RPMI8226 (cell line): ENCODE measurements around the gene NEK7.
"Not testable (repeated sequence)": the region's sequence is repeated elsewhere in the genome, so short reads cannot be mapped to it uniquely, and the experiment has no call there.

Experiments used
- DNase-seq: peaks from one replicate; pipeline ENCODE4 v3.0.0-alpha.2; 2015

NEK7 gene

DNA sequence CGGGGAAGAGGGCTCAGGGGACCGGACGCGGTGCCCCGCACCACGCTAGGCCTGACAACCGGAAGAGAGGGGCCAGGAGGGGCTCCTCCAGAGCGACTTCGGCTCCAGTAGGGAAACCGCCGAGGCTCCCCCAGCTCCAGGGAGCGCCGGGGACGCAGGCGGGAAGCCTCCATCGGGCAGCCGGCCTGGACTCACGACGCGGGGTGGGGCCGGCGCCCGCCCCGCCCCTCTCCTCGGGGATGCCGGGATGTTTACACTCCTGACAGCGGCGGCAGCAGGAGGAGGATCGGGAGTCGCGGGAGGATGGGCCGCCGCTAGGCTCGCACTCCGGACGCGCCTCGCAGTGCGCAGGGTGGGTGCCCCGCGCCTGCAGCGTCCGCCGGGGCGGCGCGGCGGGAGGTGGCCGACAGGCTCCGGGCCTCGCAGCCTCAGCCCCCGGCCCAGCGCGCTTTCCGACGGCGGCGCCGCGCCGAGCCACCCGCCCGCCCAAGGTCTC, at the start of gene NEK7:
TSS of gene NEK7 (plus strand) at position 254 of the 496 bp plus-strand sequence. CDS start 75,583 bp downstream, outside the sequence.
- peak; percentile 86 for DNase-seq

DNA sequence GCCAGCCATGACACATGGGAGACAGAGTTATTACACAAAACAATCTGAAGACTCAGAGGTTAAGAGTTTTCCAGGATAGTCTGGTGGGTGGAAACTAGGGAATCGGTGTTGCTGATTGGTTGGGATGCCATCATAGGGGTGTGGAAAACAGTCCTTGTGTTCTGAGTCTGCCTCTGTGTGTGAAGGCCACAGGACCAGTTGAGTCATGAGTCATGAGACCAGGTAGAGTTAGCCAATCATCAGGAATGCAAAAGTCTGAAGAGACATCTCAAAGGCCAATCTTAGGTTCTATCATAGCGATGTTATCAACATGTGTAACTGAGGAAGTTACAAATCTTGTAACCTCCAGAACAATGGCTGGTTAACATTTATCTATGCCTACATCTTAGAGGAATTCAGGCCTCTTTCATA, 49.7 kb upstream of the NEK7 start:
- DNase-seq: no peak

DNA sequence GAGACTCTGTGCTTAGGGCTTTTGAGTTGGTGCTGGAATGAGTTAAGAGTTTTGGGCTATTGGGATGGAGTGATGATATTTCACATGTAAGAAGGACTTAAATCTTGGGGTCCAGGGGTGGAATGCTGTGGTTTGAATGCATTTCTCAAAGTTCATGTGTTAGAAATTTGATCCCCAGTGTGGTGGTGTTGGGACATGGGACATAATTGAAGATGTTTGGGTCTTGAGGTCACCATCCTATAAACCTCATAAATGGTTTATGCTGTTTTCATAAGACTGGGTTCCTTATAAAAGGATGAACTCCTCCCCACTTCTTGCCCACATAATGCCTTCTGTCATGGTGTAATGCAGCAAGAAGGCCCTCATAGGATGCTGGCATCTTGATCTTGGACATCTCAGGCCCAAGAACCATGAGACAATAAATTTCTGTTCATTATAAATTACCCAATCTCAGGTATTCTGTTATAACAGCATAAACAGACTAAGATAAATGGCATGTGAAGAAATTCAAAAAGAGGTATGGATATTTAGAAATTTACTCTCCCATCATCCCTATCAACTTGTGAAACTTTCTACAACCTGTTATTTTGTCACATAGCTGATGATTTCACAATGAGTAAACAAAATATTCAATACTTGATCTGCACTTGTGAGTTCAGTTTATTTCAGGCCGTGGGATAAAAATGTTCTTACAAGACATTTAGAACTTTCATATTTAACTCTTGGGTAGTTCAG, 48.0 kb upstream of the NEK7 start:
- DNase-seq: no peak

DNA sequence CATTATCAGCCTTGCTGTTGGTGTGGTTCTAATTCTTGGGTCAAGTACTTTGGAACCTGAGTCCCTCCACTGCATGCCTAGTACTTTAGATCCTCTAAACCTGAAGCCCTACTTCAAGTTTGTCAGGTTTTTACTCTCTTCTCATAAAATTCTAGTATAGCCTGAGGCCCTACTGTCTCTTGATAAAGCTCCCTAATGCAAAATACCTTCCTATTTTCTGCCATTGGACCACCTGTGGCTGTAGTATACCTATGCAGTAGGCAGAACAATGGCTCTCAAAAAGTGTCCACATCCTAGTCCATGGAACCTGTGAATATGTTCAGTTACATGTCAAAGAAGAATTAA, 47.5 kb upstream of the NEK7 start:
- no peak for DNase-seq

DNA sequence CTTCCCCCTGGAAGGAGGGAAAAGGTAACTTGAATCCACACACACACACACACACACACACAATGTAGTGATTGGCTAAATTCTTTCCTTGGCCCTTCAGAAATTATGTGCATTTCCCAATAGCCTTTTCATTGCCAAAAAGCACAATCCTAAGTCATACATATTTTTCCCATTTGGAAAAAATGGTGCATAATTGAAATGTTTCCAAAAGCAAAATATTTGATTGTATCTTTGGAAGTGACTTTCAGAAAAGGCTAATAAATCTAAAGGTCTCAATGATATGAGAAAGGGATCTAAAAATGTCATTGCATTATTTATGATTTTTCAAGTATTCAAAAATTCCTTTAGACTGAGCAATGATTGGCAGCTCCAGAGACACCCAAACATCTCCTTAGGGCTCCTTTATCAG, 43.5 kb upstream of the NEK7 start:
- DNase-seq: no peak

DNA sequence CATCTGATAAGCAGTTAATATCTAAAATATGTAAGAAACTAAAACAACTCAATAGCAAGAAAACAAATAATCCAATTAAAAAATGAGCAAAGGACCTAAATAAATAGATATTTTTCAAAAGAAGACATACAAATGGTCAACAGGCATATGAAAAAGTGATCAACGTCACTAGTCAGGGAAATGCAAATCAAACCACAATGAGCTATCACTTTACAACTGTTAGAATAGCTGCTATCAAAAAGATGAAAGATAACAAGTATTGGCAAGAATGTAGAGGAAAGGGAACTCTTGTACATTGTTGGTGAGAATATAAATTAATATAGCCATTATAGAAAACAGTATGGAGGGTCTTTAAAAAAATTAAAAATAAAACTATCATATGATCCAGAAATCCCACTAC, 40.7 kb upstream of the NEK7 start:
- no peak for DNase-seq

DNA sequence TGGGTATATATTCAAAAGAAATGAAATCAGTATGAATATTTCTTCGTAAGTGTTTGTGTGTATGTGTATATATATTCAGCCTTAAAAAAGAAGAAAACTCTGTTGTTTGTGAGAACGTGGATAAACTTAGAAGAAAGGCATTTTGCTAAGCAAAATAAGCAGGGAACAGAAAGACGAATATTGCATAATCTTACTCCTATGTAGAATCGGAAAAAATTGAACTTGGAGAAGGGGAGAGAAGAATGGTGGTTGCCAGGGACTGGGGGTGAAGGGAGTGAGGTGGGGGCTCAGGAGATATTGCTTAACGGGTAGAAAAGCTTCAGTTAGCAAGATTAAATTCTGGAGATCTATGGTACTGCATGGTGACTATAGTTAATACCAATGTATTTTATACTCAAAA, 40.3 kb upstream of the NEK7 start:
- DNase-seq: no peak

DNA sequence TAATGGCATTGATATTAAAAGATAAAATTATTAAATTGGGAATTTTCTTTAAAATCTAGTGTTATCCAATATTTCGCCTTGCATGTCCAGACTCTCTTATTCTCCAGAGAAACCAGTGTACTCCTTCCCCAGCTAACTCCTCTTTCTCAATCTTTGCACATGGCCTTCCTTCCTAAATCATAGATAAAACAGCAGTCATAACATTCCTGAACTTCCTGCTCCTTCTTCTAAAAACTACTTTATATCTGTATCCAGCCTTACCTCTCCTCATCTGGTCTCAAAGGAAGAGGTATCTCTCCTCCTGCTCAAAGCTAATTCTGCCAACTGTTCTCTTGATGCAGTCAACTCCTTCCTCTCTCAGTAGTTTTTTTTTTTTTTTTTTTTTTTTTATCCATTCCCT, 39.5 kb upstream of the NEK7 start:
- no peak for DNase-seq

DNA sequence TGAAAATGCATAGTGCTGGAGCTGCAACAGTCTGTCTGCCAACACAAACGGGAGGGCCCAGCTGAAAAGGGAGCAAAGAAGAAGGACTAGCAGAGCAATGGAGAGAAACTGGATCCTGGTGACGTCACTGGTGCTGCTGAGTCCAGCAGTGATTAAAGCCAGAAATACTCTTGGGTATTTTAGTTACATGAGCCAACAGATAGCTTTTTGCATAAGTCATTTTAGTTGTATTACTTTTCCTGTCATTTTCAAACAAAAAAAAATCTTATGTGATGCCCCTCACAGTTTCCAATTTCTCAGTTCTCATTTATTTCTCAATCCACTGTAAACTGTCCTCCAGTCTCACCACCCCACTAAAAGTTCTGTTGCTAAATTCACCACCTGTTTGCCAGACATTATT, 38.7 kb upstream of the NEK7 start:
- DNase-seq: no peak

DNA sequence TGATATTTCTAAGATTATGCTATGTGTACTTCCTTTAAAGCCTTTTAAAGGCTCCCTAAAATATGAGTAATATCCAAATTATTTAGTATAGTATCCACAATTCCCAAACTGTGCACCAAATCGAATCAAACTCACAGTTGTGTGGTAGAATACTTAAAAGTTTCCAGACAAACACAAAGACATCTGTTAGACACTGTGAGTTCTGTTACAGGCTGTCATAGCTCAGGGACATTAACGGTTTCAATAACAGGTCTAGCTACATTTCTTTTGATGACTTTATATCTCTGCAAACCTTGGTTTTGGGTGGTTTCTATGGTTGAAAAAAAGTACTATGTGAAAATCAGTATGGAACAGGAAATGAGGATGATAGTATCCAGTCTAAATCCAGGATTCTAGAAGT, 36.9 kb upstream of the NEK7 start:
- DNase-seq: no peak

DNA sequence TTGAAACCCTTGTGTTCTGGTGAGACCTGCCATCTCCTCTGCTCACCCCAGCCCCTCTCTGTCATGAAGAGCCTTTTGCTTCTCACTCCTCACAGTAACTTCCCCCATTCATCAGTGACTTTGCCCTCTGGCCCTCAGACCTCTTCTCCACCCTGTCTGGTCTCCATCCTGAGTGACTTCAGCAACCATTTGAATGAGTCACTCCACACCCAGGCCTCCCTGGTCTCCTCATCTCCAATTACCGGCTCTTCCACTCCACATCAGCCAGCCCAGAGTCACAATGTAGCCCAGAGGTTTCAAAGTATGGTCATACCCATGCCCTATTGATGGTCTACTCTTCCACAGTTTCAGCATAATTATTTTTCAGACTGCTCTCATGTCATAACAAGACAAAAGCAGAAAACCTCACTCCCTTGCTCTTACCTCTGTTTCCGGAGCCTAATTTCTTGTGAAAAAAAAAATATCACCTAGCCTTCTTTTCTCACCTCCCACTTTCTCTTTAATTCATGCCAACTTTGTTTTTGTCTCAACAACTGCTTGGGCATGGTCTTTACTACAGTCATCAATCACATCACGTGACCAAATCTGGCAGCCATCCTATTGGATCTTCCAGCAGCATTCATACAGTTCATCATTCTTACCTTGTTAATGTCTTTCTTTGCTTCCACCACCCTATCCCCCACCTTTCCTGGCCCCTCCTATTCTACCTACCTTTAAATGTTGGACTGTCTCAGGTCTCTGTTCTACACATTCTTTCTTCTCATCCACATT, 35.6 kb upstream of the NEK7 start:
- DNase-seq: no peak

DNA sequence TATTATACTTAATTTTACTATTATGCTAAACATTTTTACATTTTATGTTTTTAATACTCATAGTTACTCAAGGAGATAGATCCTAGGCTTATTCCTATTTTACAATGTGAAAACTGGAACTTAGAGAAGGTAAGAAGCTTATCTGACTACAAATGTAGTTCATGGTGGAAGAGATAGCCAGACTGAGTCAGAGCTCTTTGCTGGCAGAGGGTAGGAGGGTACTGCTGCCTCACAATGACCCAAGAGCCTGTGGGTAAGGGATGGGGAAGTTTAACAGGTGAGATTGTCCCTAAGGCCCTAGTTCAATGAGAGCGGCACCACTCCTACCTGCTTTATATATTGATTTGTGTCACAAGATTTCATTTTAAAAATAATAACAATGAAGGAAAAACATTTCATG, 34.1 kb upstream of the NEK7 start:
- no peak for DNase-seq

DNA sequence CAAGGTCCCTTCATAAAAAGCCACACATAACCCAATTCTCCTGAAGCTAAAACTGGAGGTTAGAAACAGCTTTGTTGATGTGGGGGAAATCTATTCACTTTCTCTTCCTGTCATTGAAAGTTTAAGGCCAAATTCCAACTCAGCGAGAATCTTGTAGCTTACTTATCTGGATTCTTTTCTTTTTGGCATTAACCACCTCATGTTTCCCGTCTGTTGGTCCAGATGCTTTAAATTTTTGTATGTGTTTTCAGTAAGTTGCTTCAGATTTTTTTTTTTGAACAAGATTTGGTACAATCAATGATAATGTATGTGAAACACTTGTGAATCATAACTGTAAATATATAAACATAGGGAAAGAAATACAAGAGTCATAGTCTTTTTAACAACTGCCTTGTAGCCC, 33.7 kb upstream of the NEK7 start:
- no peak for DNase-seq

DNA sequence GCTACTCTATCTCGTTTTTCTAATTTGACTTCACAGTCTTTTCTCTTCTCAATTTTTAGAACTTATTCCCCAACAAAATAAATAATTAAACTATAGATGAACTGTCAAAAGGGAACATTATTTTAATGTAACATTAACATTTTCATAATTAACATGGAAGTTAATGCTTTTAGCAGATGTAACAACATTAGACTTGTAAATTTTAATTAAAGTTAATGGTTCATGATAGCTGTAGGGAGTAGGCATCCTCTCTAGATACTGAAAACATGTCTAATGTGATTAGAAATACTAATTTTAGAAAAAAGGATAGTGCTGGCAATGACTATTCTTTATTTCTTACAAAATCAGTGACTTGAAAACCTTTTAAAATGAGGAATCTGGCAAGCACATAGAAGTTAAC, 32.1 kb upstream of the NEK7 start:
- no peak for DNase-seq

DNA sequence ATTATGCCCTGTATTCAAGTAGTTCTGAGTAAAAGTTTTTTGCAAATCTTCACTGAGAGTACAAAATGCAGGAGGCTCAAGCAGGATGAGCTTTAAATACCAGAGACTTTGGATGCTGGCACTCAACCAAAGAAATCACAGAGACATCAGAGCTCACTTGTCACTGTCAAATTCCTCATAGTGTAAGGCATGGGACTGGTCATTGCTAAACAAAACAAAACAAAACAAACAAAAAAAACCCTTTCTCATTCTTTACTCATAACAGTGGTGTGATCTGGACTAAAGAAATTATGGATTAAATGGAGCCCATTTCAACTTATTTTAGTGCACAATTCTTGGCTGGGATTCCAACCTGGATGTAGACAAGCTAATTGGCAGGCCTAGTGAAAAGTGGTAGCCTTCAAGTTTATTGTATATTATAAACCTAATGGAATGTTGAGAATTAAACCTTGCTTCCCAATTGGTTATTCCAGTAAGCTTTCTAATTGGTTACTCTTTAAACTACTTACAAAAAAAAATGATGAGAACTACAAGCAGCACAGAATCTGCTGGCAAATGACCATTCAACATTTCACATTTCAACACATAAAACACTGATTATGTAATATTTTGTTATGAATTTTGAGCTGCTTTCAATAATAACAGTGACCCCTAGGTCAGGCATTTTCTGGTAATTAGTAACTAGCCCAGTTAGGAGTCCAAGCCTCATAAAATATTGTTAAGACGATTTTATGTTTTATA, 30.6 kb upstream of the NEK7 start:
- DNase-seq: no peak

DNA sequence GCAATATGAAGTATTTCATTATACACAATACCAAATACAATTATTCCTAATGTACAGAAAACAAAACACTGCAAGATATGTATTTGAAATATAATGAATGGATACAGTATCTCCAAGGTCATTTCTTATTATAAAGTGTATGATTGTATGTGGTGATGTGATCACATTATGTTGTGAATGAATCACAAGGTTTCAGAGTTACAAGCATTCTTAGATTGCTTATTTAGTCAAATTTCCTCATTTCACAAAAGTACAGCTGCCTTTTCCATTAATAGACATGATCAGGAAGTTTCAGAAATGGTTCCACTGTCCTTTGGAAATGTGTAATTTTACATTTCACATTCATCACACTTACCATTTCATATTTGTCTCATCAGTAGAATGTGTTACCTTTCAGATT, 28.3 kb upstream of the NEK7 start:
- DNase-seq: no peak

DNA sequence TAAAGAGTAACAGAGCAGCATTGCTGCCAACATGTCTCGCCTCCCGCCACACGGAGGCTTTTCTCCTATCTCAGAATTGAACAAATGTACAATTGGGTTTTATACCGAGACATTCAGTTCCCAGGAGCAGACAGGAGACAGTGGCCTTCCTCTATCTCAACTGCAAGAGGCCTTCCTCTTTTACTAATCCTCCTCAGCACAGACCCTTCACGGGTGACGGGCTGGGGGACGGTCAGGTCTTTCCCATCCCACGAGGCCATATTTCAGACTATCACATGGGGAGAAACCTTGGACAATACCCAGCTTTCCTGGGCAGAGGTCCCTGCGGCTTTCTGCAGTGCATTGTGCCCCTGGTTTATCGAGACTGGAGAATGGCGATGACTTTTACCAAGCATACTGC, 26.7 kb upstream of the NEK7 start:
- not testable (repeated sequence) for DNase-seq

DNA sequence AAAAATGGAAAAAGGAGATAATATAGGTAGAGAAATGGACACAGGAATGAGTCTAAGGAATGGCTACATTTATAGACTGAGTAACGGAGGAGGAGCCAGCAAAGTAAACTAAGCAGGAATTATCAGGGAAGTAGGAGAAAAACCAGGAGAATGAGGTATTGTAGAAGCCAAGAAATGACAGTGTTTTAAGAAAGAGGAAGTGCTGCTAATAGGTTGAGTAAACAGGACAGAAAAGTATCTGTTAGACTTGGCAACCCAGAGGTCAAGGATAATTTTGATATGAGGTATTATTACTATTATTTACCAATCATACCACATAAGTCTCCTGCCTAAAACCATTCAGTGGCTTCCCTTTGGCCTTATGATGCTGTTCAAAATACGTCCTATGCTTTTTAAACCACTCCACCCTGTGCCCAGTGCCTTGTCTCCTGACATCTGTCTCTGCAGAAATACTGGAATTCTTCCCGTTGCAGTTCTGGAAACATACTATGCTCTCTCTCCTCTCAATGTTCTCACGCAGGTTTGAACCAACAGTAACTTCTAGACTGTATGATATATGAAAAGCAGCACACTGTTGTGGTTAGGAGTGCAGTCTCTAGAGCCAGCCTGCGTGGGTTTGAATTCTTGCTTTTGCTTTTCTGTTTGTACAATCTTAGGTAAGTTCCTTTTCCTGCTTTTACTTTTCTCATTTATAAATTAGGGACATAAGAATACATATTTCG, 24.6 kb upstream of the NEK7 start:
- DNase-seq: no peak

DNA sequence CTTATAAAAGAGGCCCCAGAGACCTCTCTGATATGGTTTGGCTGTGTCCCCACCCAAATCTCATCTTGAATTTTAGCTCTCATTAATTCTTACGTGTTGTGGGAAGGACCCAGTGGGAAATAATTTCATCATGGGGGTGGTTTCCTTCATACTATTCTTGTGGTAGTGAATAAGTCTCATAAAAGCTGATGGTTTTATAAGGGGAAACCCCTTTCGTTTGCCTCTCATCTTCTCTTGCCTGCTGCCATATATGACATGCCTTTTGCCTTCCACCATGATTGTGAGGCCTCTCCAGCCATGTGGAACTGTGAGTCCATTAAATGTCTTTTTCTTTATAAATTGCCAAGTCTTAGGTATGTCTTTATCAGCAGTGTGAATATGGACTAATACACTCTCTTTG, 22.5 kb upstream of the NEK7 start:
- DNase-seq: no peak

DNA sequence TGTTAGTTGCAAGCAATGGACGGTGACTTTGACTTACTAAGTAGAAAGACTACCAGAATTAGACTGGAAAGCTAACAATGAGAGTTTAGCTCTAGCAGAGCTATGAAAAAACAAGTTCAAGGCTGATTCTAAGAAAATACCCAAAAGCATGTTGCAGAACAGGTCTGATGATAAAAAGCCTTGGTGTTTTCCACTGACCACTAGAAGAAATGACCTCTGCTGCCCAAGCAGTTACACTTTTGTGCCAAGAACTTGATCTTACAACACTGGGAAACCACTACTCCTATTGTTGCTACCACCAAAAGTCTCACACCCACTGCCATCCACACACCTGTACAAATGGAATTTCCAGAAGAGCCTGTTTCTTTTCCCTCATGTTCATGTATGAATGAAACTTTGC, 21.4 kb upstream of the NEK7 start:
- no peak for DNase-seq

DNA sequence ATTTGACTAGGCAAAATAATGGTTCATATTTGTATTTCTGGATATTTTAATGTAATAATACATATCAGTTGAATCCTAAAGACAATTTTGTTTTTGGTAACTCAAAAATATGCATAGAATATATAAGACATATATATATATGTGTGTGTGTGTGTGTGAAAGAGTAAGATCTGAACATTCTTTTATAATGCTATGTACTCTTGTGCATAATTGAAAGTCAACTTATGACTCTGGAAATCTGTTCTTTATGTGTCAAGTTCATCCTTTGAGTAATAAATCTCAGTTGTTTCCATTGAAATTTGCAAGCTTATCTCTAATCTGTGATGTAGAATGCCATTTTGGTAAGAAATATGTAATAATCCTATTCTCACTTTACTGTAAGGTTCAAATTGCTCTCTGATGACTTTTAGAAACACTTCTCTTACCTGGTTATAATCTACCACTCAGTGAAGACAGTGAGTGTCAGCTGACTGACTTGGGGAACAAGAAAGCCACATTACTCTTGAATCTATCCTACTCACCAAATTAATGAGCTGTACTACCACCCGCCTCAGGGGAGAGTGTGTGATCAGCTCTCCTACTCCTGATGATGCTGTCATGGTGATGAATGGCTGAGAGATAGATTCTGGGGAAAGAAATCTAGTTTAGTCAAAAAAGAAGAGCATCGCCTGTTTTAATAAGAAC, 15.0 kb upstream of the NEK7 start:
- no peak for DNase-seq

DNA sequence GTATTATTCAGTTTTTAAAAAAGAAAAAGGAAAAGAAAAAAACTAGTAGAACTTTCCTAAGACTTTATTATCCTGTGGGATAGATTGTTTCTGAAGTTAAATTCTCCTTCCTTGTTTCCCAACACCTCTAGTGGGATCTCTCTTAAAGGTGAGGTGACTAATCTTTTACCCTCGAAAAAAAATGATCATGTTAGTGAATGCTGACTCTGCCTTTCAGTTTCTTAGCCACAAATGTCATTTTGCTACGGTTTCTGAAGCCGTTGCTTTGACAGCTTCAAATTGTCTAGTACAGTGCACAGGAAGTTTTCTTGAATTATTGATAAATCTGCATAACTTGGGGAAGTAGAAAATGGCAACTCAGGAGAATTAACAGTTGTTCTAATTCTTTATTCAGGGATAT, 13.0 kb upstream of the NEK7 start:
- DNase-seq: peak; percentile 29

DNA sequence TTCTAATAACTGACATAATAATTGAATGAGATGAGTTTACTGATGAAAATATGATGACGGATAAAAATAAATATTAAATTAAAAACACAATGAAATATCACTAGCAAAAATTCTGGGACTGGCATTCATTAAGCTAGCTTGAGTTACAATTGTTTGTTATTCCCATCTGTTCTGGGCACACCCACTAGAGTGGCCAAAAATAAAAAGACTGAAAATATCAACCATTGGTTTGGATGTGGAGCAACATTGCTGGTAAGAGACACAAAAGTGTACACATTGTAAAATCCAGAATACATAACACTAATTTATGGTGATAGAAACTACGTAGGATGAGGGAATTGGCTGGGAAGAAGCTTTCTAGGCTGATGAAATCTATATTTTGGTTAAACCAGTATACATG, 9.6 kb upstream of the NEK7 start:
- no peak for DNase-seq
